Measurements from ENCODE around the gene KRT9. TPM values are rescaled to one million over a fixed set of nuclear protein-coding genes. Genes with fewer than 3 reads are reported as not detected.

KRT9 gene
- total RNA-seq, 1 donor, result not detected

DNA sequence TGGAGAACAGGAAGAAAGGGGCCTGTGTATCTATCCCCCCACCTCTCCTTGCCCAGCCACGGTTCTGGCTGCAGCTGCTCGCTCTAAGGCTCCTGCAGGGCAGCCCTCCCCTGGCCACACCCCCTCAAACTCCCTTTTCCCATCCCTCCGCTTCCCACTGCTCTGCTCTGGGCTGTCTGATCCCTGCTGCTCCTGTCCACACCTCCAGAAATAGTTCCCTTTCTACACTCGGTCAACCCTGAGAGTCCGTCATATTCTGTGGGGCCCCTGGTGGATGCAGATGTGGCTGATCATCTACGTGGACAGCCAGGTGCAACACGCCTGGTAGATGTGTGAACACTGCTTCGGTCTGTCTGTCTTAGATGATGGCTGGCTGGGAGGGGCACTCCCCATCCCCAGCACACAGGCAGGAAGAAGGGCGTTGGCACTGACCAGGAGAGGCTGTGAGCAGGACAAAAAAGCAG lies 24.4 kb downstream of the KRT9 start:
- Histone ChIP-seq H3K27ac (ENCODE audit: low read depth, low read length) (peak overlapping the region; percentile 81), H3K9me3 (ENCODE audit: low read depth, low read length) (no peaks in the 10 kb centered on the region), H3K36me3 (ENCODE audit: insufficient read depth, low read length) (no peaks in the 10 kb centered on the region), H2AFZ (ENCODE audit: low read length) (peak overlapping the region; percentile 61), H3K4me1 (ENCODE audit: insufficient read depth, low read length) (peaks cover 28% of the 10 kb centered on the region), H3K79me2 (ENCODE audit: insufficient read depth, low read length) (no peaks in the 10 kb centered on the region), H3K4me3 (ENCODE audit: insufficient read depth, low read length) (no peak overlapping the region), H3K27me3 (ENCODE audit: insufficient read depth, low read length) (no peaks in the 10 kb centered on the region), H3K4me2 (ENCODE audit: insufficient read depth, low read length) (peak overlapping the region; percentile 44), H4K20me1 (ENCODE audit: insufficient read depth, low read length) (no peaks in the 10 kb centered on the region)
- no peak for DNase-seq (ENCODE audit: insufficient read length, low spot score, missing footprints)
- TF ChIP-seq, protein P1, sequence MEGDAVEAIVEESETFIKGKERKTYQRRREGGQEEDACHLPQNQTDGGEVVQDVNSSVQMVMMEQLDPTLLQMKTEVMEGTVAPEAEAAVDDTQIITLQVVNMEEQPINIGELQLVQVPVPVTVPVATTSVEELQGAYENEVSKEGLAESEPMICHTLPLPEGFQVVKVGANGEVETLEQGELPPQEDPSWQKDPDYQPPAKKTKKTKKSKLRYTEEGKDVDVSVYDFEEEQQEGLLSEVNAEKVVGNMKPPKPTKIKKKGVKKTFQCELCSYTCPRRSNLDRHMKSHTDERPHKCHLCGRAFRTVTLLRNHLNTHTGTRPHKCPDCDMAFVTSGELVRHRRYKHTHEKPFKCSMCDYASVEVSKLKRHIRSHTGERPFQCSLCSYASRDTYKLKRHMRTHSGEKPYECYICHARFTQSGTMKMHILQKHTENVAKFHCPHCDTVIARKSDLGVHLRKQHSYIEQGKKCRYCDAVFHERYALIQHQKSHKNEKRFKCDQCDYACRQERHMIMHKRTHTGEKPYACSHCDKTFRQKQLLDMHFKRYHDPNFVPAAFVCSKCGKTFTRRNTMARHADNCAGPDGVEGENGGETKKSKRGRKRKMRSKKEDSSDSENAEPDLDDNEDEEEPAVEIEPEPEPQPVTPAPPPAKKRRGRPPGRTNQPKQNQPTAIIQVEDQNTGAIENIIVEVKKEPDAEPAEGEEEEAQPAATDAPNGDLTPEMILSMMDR (IDR thresholded peaks at IDR 0.05; ENCODE audit: extremely low read depth, low read depth, low read length), result no peak

DNA sequence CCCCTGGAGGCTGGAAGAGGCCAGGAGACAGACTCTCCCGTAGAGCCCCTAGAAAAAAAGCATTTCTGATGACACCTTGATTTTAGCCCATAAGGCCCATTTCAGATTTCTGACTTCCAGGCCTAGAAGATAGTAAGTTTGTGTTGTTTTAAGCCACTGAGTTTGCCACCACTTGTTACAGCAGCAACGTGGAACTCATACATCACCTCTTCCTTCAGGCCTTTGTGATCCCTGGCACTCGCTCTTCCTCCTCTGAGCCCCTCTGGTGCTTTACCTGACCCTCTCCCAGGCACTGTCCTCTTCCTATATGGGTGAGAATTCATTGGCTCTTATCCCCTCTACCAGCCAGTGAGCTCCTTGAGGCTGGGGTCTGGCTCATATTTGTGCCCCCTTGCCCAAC lies 25.0 kb downstream of the KRT9 start:
- Histone ChIP-seq H3K79me2 (ENCODE audit: insufficient read depth, low read length) (no peaks in the 10 kb centered on the region), H3K36me3 (ENCODE audit: insufficient read depth, low read length) (no peaks in the 10 kb centered on the region), H3K27me3 (ENCODE audit: insufficient read depth, low read length) (no peaks in the 10 kb centered on the region), H3K4me2 (ENCODE audit: insufficient read depth, low read length) (no peak overlapping the region), H3K27ac (ENCODE audit: low read depth, low read length) (no peak overlapping the region), H3K4me1 (ENCODE audit: insufficient read depth, low read length) (peaks cover 28% of the 10 kb centered on the region), H3K9me3 (ENCODE audit: low read depth, low read length) (no peaks in the 10 kb centered on the region), H2AFZ (ENCODE audit: low read length) (no peak overlapping the region), H3K4me3 (ENCODE audit: insufficient read depth, low read length) (no peak overlapping the region), H4K20me1 (ENCODE audit: insufficient read depth, low read length) (no peaks in the 10 kb centered on the region)
- no peak for DNase-seq (ENCODE audit: insufficient read length, low spot score, missing footprints)
- TF ChIP-seq, protein P1 (IDR thresholded peaks at IDR 0.05; ENCODE audit: extremely low read depth, low read depth, low read length), result no peak

DNA sequence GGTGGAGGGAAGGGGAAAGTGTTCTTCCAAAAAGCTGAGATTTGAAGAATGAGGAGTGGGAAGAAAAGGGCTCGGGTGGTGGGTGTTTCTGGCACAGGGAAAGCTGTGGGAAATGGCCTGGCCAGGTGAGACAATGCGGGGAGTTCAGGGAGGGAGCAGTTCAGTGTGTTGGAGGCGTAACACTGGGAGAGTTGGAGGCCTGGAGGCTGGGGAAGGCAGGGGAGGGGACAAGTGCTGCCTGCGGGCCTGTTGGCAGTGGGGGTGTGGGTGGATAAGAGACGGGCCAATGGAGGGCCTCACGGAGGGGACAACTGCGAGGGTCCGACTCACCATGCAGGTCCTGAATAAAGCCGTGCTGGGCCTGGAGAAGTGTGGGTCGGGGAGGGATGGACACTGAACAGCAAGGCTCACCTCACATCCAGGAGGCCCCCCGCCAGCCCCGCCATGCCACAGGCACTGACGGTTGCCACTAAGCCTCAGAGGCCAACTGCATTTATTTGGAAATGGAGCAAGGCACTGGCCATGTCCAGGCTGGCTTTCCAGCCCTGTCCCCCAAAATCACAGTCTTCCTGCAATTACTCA lies 25.9 kb downstream of the KRT9 start:
- Histone ChIP-seq H4K20me1 (ENCODE audit: insufficient read depth, low read length) (no peaks in the 10 kb centered on the region), H3K79me2 (ENCODE audit: insufficient read depth, low read length) (no peaks in the 10 kb centered on the region), H3K27me3 (ENCODE audit: insufficient read depth, low read length) (no peaks in the 10 kb centered on the region), H3K4me1 (ENCODE audit: insufficient read depth, low read length) (peaks cover 25% of the 10 kb centered on the region), H3K4me2 (ENCODE audit: insufficient read depth, low read length) (no peak overlapping the region), H3K4me3 (ENCODE audit: insufficient read depth, low read length) (no peak overlapping the region), H3K9me3 (ENCODE audit: low read depth, low read length) (no peaks in the 10 kb centered on the region), H3K36me3 (ENCODE audit: insufficient read depth, low read length) (no peaks in the 10 kb centered on the region), H2AFZ (ENCODE audit: low read length) (no peak overlapping the region), H3K27ac (ENCODE audit: low read depth, low read length) (no peak overlapping the region)
- TF ChIP-seq, protein P1 (IDR thresholded peaks at IDR 0.05; ENCODE audit: extremely low read depth, low read depth, low read length), result no peak
- DNase-seq (ENCODE audit: insufficient read length, low spot score, missing footprints), result no peak

DNA sequence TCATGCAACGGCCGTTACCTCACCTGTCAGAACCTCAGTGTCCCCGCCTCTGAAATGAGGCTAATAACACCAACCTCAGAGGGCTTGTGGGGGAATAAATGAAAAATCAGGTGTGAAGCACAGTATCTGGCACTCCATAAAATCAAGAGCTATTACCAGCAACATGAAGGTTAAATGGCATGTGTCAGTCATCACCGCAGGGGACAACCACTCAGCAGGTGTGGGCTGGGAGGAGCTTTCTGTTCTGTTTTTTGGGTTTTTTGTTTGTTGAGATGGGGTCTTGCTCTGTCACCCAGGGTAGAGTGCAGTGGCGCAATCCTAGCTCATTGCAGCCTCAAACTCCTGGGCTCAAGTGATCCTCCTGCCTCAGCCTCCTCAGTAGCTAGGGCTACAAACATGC lies 26.9 kb downstream of the KRT9 start:
- H3K4me2 ChIP-seq (ENCODE audit: insufficient read depth, low read length), result no peak overlapping the region
- DNase-seq (ENCODE audit: insufficient read length, low spot score, missing footprints), result no peak
- TF ChIP-seq, protein P1 (IDR thresholded peaks at IDR 0.05; ENCODE audit: extremely low read depth, low read depth, low read length), result no peak
- H4K20me1 ChIP-seq (ENCODE audit: insufficient read depth, low read length), result no peaks in the 10 kb centered on the region
- no peak overlapping the region for H3K27ac ChIP-seq (ENCODE audit: low read depth, low read length)
- H3K36me3 ChIP-seq (ENCODE audit: insufficient read depth, low read length), result no peaks in the 10 kb centered on the region
- no peak overlapping the region for H2AFZ ChIP-seq (ENCODE audit: low read length)
- H3K79me2 ChIP-seq (ENCODE audit: insufficient read depth, low read length), result no peaks in the 10 kb centered on the region
- no peaks in the 10 kb centered on the region for H3K9me3 ChIP-seq (ENCODE audit: low read depth, low read length)
- no peaks in the 10 kb centered on the region for H3K27me3 ChIP-seq (ENCODE audit: insufficient read depth, low read length)
- H3K4me1 ChIP-seq (ENCODE audit: insufficient read depth, low read length), result peaks cover 25% of the 10 kb centered on the region
- no peak overlapping the region for H3K4me3 ChIP-seq (ENCODE audit: insufficient read depth, low read length)
